Keratinocyte (primary cell): ENCODE measurements around the gene USP17L15. TPM values are rescaled to one million over a fixed set of nuclear protein-coding genes. Genes with fewer than 3 reads are reported as not detected.
"Not testable (repeated sequence)": the region's sequence is repeated elsewhere in the genome, so short reads cannot be mapped to it uniquely, and the experiment has no call there.

ENCODE experiments used
- DNase-seq: peaks from one replicate; pipeline ENCODE4 v3.0.0-alpha.2; 2011; ENCODE audit warnings: low read depth, missing footprints, low spot score
- FAIRE-seq: peaks from 2 replicates; lab custom pipeline; 2011; peaks lifted over from hg19 to GRCh38; lab: Jason Lieb, UNC
- H2AFZ ChIP-seq: 2 replicates; pipeline ENCODE4 v1.6.0; 2012; ENCODE audit warnings: low read length, control low read depth, inconsistent platforms; ENCODE audit not compliant: control insufficient read depth
- H3K27ac ChIP-seq: 2 replicates; pipeline ENCODE4 v1.5.1; 2011; ENCODE audit warnings: low read length; ENCODE audit not compliant: control insufficient read depth, insufficient read depth
- H3K27me3 ChIP-seq: 3 replicates; pipeline ENCODE4 v1.6.0; 2011; ENCODE audit warnings: low read length; ENCODE audit not compliant: control insufficient read depth, insufficient read depth; ENCODE audit errors: extremely low read depth
- H3K36me3 ChIP-seq, 2 experiments: 2 replicates in 1 of 2; 3 replicates in 1 of 2; pipeline ENCODE4 v1.5.1; 2011; ENCODE audit warnings: low read length in 2 of 2, mild to moderate bottlenecking in 1 of 2; ENCODE audit not compliant: control insufficient read depth in 2 of 2, insufficient read depth in 2 of 2; ENCODE audit errors: extremely low read depth in 1 of 2
- H3K4me1 ChIP-seq: 3 replicates; pipeline ENCODE4 v1.5.1; 2011; ENCODE audit warnings: low read length; ENCODE audit not compliant: control insufficient read depth, insufficient read depth; ENCODE audit errors: extremely low read depth
- H3K4me2 ChIP-seq: 3 replicates; pipeline ENCODE4 v1.6.0; 2011; ENCODE audit warnings: low read depth, low read length; ENCODE audit not compliant: control insufficient read depth, insufficient read depth; ENCODE audit errors: extremely low read depth
- H3K4me3 ChIP-seq, 3 experiments: fragments of 200-600 bp in 1 of 3; sonication (generic) in 1 of 3; 2 replicates in 2 of 3; 3 replicates in 1 of 3; pipeline ENCODE4 v1.5.1; 2011 to 2016; ENCODE audit warnings: low read length in 3 of 3, mild to moderate bottlenecking in 3 of 3, control low read depth in 2 of 3, inconsistent platforms in 1 of 3, low read depth in 1 of 3, mixed read lengths in 1 of 3, mixed run types in 1 of 3, moderate library complexity in 1 of 3; ENCODE audit not compliant: control insufficient read depth in 2 of 3, insufficient read depth in 2 of 3; ENCODE audit errors: extremely low read depth in 1 of 3
- H3K79me2 ChIP-seq: 2 replicates; pipeline ENCODE4 v1.6.0; 2012; ENCODE audit warnings: low read length; ENCODE audit not compliant: control insufficient read depth, insufficient read depth
- H3K9ac ChIP-seq: 3 replicates; pipeline ENCODE4 v1.6.0; 2011; ENCODE audit warnings: low read length; ENCODE audit not compliant: control insufficient read depth, insufficient read depth; ENCODE audit errors: extremely low read depth
- H3K9me1 ChIP-seq: 3 replicates; pipeline ENCODE4 v1.6.0; 2011; ENCODE audit warnings: low read length; ENCODE audit not compliant: control insufficient read depth, insufficient read depth; ENCODE audit errors: extremely low read depth
- H3K9me3 ChIP-seq: 2 replicates; pipeline ENCODE4 v1.5.1; 2012; ENCODE audit warnings: low read depth, low read length; ENCODE audit not compliant: control insufficient read depth
- H4K20me1 ChIP-seq: 3 replicates; pipeline ENCODE4 v1.6.0; 2011; ENCODE audit warnings: low read length; ENCODE audit not compliant: control insufficient read depth, insufficient read depth; ENCODE audit errors: extremely low read depth
- dilution Hi-C: fragments of 300-500 bp; cut with MboI; formaldehyde crosslinking; loops from one replicate; pipeline ENCODE4 v1.7.0; 2020; ENCODE audit warnings: low sequenced_read_pairs; ENCODE audit not compliant: extremely low pct_ligation_motif_present
- polyA plus RNA-seq, 5 experiments: library from polyadenylated mRNA; depleted of rRNA in 3 of 5; stranded (reverse) in 3 of 5; stranded (forward) in 1 of 5; unstranded in 1 of 5; fragments of >200 nt; gene quantifications; 1 replicate in 1 of 5; 2 replicates in 3 of 5; 3 replicates in 1 of 5; pipeline versions ENCODE4 v1.2.1 to v1.2.3, GENCODE V29; 2011 to 2012; ENCODE audit warnings: missing spikeins in 2 of 5, low read depth in 1 of 5, low replicate concordance in 1 of 5

USP17L15 gene
- polyA plus RNA-seq, 1 donor (not counting 4 experiments of a cell fraction or from before 2014, with no cell fraction given): not detected

GRCh38 chr4:9219852-9220251, 14.3 kb upstream of the USP17L15 start, which contains the start of gene USP17L12:
Gene USP17L12 (plus strand): TSS chr4:9220152. CDS start chr4:9220152, 0 bp downstream.
- dilution Hi-C loops: not testable (repeated sequence)

DNA sequence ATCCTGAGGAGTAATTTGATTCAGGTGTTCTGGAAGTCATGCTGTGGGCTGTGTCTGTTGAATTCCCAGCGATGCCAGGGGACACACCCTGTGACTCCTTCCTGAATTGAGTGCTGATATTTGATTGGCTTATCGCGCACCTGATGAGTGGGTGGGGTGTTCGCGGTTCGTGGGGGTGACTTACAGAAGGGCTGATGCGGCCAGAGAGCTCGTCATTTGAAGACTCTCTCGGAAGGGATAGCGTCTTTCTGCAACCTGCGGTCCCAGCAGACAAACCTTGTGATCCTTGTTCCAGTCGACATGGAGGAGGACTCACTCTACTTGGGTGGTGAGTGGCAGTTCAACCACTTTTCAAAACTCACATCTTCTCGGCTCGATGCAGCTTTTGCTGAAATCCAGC, 9.6 kb upstream of the USP17L15 start, which contains the start of gene USP17L13:
Gene USP17L13 (plus strand): TSS at position 301 of the 400 bp plus-strand sequence. CDS start 0 bp downstream, at position 301.
- H3K4me2 ChIP-seq, H3K4me3 ChIP-seq, H3K9me1 ChIP-seq, H3K27me3 ChIP-seq, H3K36me3 ChIP-seq, H3K27ac ChIP-seq, H3K4me1 ChIP-seq, H4K20me1 ChIP-seq, dilution Hi-C loops, H3K79me2 ChIP-seq, H3K9me3 ChIP-seq, FAIRE-seq, H2AFZ ChIP-seq, H3K9ac ChIP-seq, DNase-seq: not testable (repeated sequence)

More at GRCh38 chr4:9219852-9220251, 14.3 kb upstream of the USP17L15 start, which contains the start of gene USP17L12:
- not testable (repeated sequence) for FAIRE-seq, H3K79me2 ChIP-seq, DNase-seq, H3K4me2 ChIP-seq, H3K36me3 ChIP-seq, H3K27me3 ChIP-seq, H3K9me3 ChIP-seq, H4K20me1 ChIP-seq, H3K4me3 ChIP-seq, H3K4me1 ChIP-seq, H3K9ac ChIP-seq, H3K9me1 ChIP-seq, H3K27ac ChIP-seq, H2AFZ ChIP-seq

DNA sequence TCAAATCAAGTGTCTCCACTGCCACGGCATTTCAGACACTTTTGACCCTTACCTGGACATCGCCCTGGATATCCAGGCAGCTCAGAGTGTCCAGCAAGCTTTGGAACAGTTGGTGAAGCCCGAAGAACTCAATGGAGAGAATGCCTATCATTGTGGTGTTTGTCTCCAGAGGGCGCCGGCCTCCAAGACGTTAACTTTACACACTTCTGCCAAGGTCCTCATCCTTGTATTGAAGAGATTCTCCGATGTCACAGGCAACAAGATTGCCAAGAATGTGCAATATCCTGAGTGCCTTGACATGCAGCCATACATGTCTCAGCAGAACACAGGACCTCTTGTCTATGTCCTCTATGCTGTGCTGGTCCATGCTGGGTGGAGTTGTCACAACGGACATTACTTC, 3.9 kb upstream of the USP17L15 start:
- H3K27me3 ChIP-seq, H2AFZ ChIP-seq, FAIRE-seq, H3K79me2 ChIP-seq, H3K9me1 ChIP-seq, H3K36me3 ChIP-seq, H3K9me3 ChIP-seq, H4K20me1 ChIP-seq, H3K4me2 ChIP-seq, DNase-seq, H3K9ac ChIP-seq, H3K4me3 ChIP-seq, dilution Hi-C loops, H3K27ac ChIP-seq, H3K4me1 ChIP-seq: not testable (repeated sequence)

DNA sequence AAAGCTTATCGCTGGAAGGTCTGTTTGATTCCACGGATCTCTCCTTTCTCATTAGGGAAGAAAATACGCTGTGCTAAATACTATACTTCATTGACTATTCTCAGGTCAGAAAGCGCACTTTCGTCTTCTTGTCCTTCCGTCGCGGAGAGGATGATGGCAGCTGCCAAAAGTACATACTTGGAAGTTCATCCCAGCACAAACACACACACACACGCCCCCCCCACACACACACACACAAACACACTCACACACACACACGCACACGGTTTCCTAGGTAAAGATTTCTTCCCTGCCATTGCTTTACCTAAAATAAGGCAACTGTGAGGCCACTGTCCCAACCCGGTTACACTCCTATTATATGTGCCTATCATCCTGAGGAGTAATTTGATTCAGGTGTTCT, 4.3 kb downstream of the USP17L15 start:
- H3K9me1 ChIP-seq, H3K36me3 ChIP-seq, H3K4me3 ChIP-seq, H3K79me2 ChIP-seq, H3K27me3 ChIP-seq, DNase-seq, H3K4me2 ChIP-seq, FAIRE-seq, H4K20me1 ChIP-seq, dilution Hi-C loops, H2AFZ ChIP-seq, H3K4me1 ChIP-seq, H3K27ac ChIP-seq, H3K9me3 ChIP-seq, H3K9ac ChIP-seq: not testable (repeated sequence)

DNA sequence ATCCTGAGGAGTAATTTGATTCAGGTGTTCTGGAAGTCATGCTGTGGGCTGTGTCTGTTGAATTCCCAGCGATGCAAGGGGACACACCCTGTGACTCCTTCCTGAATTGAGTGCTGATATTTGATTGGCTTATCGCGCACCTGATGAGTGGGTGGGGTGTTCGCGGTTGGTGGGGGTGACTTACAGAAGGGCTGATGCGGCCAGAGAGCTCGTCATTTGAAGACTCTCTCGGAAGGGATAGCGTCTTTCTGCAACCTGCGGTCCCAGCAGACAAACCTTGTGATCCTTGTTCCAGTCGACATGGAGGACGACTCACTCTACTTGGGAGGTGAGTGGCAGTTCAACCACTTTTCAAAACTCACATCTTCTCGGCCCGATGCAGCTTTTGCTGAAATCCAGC, 9.4 kb downstream of the USP17L15 start, which contains the start of gene USP17L17:
Gene USP17L17 (plus strand): TSS at position 301 of the 400 bp plus-strand sequence. CDS start 0 bp downstream, at position 301.
- dilution Hi-C loops, H3K9ac ChIP-seq: not testable (repeated sequence)

More for the DNA sequence above, 9.4 kb downstream of the USP17L15 start, which contains the start of gene USP17L17:
- H4K20me1 ChIP-seq, H3K36me3 ChIP-seq, H3K4me1 ChIP-seq, H3K4me3 ChIP-seq, H2AFZ ChIP-seq, H3K9me3 ChIP-seq, DNase-seq, FAIRE-seq, H3K9me1 ChIP-seq, H3K27ac ChIP-seq, H3K79me2 ChIP-seq, H3K27me3 ChIP-seq, H3K4me2 ChIP-seq: not testable (repeated sequence)
